ENCODE data around the gene TBC1D5.

TBC1D5 gene

DNA sequence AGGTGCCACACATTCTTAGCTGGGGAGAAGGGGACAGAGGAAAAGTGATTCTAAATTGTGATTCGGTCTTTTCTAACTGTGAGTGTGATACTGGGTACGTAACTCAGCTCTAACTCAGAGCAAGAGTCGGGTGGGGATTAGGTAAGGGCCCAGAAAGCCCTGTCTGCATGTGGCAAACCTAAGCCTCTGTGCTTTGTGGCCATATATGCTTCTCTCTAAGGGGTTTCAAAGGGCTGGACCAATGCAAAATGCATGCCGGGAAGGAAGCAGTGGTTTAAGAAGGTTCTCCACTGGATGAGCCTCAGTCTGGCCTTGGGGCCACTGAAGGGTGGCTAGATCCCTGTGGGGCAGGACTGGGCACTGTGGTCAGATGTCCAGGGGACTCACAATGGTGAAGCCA lies 581.8 kb downstream of the TBC1D5 start:
- TF ChIP-seq, protein P1, sequence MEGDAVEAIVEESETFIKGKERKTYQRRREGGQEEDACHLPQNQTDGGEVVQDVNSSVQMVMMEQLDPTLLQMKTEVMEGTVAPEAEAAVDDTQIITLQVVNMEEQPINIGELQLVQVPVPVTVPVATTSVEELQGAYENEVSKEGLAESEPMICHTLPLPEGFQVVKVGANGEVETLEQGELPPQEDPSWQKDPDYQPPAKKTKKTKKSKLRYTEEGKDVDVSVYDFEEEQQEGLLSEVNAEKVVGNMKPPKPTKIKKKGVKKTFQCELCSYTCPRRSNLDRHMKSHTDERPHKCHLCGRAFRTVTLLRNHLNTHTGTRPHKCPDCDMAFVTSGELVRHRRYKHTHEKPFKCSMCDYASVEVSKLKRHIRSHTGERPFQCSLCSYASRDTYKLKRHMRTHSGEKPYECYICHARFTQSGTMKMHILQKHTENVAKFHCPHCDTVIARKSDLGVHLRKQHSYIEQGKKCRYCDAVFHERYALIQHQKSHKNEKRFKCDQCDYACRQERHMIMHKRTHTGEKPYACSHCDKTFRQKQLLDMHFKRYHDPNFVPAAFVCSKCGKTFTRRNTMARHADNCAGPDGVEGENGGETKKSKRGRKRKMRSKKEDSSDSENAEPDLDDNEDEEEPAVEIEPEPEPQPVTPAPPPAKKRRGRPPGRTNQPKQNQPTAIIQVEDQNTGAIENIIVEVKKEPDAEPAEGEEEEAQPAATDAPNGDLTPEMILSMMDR (IDR thresholded peaks at IDR 0.05; ENCODE audit: borderline replicate concordance, insufficient read depth, low read depth, low read length), result no peak
- H3K4me3 ChIP-seq (ENCODE audit: low read depth, low read length), result no peak overlapping the region

DNA sequence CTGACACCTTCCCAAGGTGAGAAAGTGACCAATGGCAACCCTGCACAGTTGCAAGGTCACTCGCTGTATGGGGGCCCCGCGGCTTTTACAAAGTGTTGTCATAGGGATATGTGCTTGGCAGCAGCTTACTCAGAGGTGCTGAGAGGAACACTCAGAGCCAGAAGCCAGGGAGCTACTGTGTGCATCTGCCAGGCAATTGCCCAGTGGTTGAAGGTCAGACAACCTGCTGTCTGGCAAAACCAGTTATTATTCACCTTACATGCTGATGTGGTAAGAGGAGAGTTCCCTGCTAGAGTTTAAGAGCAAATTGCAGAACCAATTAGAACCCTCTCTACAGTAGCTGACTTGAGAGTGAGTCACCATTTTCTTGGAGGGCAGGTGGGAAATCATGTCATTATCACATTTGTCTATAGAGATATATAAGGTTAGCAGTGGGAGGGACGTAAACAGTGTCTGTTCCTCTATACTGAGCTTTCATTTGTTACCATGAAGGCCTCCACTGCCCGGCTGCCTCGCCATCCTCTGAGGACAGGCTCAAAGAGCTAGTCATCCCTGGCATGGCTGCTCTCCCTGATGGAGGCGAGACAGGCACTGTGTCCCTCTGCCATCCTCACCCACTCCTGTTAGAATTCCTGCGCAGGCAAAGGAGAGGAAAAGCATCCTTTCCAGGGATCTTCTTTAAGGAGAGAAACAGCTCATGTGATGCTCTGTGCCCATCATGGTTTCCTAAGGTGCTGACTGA lies 583.3 kb downstream of the TBC1D5 start:
- H3K4me3 ChIP-seq (ENCODE audit: low read depth, low read length), result no peak overlapping the region
- TF ChIP-seq, protein P1 (IDR thresholded peaks at IDR 0.05; ENCODE audit: borderline replicate concordance, insufficient read depth, low read depth, low read length), result no peak

DNA sequence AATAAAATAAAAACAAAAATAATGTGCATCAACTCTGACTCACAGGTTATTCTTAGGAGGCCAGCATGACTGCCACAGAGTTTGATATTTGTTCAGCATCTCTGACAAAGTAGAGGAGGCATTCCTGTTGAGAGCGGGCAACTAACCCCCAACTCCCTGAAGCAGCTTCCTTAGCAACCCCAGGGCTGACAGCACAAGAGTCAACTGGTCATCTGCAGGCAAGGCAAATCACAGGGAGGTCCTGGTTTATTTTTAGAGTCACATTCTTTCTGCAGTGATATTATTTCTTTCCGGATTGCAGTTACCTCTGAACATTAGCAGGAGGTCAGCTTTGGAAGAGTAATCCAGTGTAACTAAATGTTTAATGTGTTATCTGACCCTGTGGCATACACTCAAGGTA lies 584.7 kb downstream of the TBC1D5 start:
- TF ChIP-seq, protein P1 (IDR thresholded peaks at IDR 0.05; ENCODE audit: borderline replicate concordance, insufficient read depth, low read depth, low read length), result no peak
- no peak overlapping the region for H3K4me3 ChIP-seq (ENCODE audit: low read depth, low read length)

DNA sequence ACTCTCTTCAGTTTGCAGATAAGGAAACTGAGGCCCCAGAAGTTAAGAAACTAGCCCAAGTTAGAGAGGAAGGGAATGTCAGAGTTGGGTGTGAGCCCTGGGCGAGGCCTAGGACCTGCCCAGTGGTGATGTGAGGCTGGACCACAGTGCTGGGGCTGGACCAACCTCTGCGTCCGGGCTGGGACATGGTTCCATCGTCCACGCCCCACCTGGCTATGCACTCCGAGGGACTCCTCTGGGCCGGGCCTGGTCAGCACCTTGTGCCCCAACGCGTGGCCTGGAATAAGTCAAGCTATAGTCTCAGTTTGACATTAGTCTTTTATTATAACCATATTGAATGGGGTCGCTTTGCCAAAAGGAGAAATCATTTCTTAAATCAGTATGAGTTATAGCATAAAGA lies 585.6 kb downstream of the TBC1D5 start:
- TF ChIP-seq, protein P1 (IDR thresholded peaks at IDR 0.05; ENCODE audit: borderline replicate concordance, insufficient read depth, low read depth, low read length), result no peak
- no peak overlapping the region for H3K4me3 ChIP-seq (ENCODE audit: low read depth, low read length)

DNA sequence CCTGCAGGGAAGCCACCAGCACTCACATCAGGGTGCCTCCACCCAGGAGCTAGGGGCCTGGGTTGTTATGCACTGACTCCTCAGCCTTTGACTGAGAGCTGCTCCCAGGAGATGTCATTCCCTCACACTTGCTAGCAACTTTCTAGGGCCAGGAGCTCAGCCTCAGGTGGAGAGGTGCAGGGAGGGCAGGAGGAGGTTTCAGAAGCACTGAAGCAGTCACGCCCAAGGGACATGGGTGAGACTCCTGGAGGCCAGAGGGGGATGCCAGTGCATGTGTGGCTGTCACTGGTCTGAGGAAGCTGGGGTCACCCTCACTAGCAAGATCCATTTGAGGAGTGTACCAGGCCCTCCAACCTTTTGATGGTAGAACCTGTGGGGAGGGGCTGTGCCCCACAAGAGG lies 586.5 kb downstream of the TBC1D5 start:
- H3K4me3 ChIP-seq (ENCODE audit: low read depth, low read length), result no peak overlapping the region
- TF ChIP-seq, protein P1 (IDR thresholded peaks at IDR 0.05; ENCODE audit: borderline replicate concordance, insufficient read depth, low read depth, low read length), result no peak

DNA sequence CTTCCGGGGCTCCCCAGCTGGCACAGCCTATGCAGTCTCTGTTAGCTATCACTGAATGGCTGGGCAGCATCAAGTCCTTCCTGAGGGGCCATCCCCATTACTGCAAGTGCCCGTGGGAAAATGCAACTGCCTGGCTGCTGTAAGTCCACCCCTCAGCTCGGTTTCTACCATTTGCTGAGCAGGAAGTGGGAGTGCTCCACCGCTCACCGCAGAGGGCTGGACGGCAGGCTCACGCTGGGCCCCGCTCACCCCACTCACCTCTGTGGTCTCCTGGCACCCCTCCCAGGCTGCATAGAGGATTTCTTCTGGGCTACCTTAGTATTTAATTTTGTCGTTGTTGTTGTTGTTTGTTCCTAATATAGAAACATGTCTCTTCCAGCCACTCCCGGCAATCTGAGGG lies 587.5 kb downstream of the TBC1D5 start:
- no peak overlapping the region for H3K4me3 ChIP-seq (ENCODE audit: low read depth, low read length)
- TF ChIP-seq, protein P1 (IDR thresholded peaks at IDR 0.05; ENCODE audit: borderline replicate concordance, insufficient read depth, low read depth, low read length), result no peak

DNA sequence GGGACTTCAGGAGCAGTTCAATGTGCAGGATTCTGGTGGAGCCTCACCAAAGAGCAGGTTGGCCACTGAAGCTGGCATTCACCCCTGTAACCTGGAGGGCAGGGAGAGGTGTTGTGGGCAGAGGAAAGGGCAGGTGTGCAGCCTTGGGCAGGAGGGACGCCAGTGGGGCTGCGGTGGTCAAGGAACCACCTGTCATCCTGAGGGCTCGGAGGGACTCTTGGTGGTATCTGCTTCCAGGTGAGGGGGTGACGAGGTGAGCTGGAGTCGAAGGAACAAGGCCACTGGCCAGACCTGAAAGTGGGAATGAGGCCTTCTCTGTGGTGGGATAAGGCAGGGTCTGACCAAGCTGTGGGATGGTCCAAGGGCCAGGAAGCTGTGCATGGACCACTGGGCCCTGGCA lies 588.2 kb downstream of the TBC1D5 start:
- H3K4me3 ChIP-seq (ENCODE audit: low read depth, low read length), result no peak overlapping the region
- TF ChIP-seq, protein P1 (IDR thresholded peaks at IDR 0.05; ENCODE audit: borderline replicate concordance, insufficient read depth, low read depth, low read length), result no peak

All from GM12875 (cell line).